Subcutaneous adipose tissue (tissue), 4 donors: ENCODE data around the gene TMEM150A. TPM values are rescaled to one million over a fixed set of nuclear protein-coding genes. Genes with fewer than 3 reads are reported as not detected.

Source experiments
- total RNA-seq, 4 donors: library from RNA; depleted of rRNA; stranded (reverse); fragments of >200 nt; gene quantifications; one replicate each; pipeline ENCODE4 v1.1.0, GENCODE V29; 2016
- TF ChIP-seq, protein P1 (sequence below): fragments of 450-650 bp; IDR thresholded peaks from one replicate; pipeline ENCODE4 v1.5.1; 2016; ENCODE audit warnings: low read depth, mild to moderate bottlenecking, control low read depth, antibody characterized with exemption, moderate library complexity

The TMEM150A gene
- total RNA-seq, 4 donors from 2014 or later: 14.3 to 21.4 (median 17.6) TPM

DNA sequence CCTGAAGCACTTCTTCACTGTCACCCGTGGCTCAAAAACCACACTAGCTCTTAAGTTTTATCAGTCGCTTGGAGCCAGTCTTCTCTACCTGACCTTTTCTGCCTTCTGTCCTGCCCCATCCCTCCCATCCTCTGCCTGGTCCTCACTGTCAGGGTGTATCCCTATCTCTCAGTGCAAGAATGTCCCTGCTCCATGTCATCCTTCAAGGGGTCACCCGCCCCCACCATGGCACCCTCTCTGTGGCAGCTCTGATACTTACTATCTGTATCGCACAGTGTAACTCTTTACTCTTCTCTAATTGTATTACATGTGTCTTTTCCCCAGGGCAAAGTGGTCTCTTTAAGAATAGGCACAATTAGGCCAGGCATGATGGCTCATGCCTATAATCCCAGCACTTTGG, 13.9 kb downstream of the TMEM150A start:
- TF ChIP-seq, protein P1, sequence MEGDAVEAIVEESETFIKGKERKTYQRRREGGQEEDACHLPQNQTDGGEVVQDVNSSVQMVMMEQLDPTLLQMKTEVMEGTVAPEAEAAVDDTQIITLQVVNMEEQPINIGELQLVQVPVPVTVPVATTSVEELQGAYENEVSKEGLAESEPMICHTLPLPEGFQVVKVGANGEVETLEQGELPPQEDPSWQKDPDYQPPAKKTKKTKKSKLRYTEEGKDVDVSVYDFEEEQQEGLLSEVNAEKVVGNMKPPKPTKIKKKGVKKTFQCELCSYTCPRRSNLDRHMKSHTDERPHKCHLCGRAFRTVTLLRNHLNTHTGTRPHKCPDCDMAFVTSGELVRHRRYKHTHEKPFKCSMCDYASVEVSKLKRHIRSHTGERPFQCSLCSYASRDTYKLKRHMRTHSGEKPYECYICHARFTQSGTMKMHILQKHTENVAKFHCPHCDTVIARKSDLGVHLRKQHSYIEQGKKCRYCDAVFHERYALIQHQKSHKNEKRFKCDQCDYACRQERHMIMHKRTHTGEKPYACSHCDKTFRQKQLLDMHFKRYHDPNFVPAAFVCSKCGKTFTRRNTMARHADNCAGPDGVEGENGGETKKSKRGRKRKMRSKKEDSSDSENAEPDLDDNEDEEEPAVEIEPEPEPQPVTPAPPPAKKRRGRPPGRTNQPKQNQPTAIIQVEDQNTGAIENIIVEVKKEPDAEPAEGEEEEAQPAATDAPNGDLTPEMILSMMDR: no peak

DNA sequence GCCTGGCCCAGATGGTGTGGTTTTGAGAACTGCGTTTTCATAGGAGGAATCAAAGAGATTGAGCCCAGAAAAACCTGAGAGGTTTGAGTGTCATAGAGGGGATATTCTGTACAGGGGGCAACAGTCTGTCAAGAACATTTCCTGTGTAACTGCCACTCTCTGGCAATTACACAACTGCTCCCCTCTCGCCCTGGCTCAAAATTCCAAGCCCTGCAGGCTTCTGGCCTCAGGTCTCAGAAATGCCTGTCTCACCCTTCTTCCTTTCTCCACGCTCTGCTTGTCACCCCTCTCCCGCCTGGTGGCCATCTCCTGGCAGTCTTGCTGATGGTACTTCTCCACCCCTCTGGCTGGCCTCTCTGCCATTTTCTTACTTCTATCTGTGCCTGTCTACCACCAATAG, 14.3 kb downstream of the TMEM150A start:
- TF ChIP-seq, protein P1: no peak

DNA sequence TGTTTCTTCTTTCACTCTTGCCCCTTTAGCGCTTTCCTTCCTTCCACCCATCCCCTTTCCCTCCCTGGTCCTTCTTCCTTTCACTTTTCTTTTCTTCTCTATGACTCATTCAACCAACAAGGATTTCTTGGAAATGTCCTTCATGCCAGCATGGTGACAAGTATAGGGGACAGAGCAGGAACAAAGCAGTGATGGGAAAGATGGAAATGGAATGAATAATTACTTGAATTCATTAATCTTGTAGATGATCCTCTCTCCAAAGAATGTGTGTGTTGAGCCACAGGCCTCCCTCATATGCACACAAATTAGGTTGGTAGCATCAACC, 16.8 kb downstream of the TMEM150A start:
- TF ChIP-seq, protein P1: no peak

DNA sequence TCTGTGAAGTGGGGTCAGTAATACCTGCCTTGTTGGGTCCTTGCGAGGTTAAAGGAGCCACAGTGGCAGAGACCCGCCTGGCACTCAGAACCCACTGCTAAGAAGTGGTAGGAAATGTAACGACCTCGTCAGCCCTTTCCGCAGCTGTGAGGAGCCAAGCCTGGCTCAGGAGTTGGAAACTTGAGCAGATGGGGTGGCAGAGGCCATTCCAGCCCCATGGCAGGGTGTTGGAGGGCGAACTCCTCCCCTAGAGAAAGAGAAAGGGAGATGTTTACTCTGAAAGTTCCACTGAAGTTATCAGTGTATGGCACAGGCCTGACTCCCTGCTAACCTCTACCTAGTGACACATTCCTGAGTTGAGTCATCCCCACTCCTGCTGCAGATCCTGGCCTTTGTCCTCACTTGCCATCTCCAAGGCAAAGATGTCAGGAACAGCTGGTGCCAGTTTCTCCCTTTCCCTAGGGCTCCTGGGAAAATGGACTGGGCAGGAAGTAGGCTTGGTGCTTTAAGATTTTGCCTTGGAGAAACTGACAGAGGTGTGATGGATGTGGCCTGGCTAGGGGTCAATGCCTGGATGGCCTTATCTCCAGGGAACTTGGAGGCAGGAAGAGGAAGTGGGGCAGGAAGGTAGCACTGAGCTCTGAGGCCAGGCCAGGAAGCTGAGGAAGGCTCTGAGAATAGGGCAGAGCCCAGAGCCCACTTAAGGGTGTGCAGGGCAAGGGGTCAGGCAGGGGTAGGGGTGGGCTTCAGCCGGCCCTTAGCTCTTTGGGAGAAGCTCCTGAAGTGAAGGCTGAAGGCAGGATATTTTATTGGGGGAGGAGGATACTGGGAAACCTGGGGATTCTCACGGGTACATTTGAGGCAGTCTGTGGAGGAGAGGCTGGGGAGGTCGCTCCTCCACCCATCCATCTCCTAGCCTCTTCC, 17.4 kb downstream of the TMEM150A start:
- TF ChIP-seq, protein P1: no peak

DNA sequence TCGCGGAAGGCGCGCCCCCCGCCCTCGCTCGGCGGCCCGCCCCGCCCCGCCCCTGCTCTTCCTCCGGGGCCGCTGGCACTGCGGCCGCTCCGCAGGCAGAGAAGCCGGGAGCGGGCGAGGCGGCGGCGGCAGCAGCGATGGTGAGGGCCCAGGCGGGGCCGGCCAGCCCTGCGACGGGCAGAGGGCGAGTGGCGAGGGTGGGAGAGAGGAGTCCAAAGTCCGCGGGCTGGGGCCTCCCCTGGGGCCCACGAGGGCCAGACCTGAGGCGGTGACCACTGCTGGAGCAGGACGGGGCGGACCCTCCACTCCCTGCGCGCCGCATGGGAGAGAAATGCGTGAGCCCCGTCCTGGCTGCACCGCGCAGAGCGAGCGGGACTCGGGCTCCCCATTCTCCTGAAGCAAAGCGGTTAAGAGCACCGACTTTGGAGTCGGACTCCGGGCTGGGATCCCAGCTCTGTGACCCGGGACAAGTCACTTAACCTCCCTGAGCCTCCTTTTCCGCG, 18.1 kb downstream of the TMEM150A start, which contains the start of gene VAMP5:
Gene VAMP5, plus strand, starts transcription at position 78 of the 503 bp plus-strand sequence. Its CDS starts 60 bp downstream, at position 138.
- TF ChIP-seq, protein P1: no peak

DNA sequence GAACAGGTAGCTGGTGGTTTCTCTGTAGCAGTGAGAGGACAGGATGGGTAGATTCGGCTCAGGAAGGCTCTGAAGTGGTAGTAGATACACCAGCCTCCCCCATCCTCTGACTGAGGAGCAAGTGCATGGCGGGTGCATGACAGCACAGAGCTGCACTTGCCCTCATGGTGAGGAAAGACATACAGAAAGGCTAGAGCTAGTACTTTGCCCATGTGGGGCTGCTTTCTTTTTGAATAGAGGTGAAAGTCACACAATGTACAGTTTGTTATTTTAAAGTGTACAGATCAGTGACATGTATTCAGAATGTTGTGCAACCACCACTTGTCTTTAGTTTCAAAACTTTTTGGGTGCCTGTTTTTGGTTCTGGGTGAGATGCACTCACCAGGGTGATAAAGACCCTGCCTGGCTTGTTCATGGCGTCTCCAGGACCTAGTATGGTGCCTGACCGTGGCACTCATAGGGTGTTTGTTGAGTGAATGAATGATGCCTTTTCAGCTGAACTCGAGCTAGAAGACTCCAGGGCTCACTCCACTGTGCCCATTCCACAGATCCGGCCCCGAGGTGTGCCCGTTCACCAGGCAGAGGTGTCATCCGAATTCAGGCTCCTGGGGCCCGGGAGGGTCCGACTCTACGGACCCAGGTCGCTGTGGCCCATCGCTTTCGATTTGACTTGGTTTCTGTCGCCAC, 18.7 kb downstream of the TMEM150A start:
- TF ChIP-seq, protein P1: no peak

DNA sequence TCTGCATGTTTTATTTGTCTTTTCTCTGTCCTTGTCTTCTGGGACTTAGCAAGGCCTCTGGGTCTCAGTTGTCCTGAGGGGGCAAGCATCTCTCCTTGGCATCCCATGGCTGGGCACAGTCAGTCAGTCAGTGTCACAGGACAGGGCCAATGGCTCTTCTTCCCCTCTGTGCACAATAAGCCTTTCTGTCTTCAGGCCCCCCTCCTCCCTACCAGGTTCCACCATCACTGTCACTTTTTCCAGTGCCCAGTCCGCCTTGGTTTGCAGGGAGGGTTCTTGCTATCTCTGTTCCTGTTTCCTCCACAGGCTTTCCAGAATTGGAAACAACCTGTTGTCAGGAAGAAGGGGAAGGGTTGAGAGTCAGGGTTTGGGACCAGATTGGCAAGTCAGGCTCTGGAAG, 20.0 kb downstream of the TMEM150A start:
- TF ChIP-seq, protein P1: no peak
